ENCODE data around the gene BTNL9. TPM values are rescaled to one million over a fixed set of nuclear protein-coding genes. Genes with fewer than 3 reads are reported as not detected.

Gene BTNL9

Small RNAs within 50 kb of the gene (small RNA-seq; reads per million reads assigned to genes)
- gene MIR8089 (ENCODE audit: low read depth) (not detected), gene RNU6-1036P (ENCODE audit: low read depth) (not detected)
